NCI-H345 (cell line): ENCODE measurements around the gene PRKRIP1.
"Not testable (repeated sequence)": the region's sequence is repeated elsewhere in the genome, so short reads cannot be mapped to it uniquely, and the experiment has no call there.

ENCODE experiments used
- DNase-seq: peaks from one replicate; lab custom pipeline; 2025; lab: John Stamatoyannopoulos, UW

Gene PRKRIP1

GRCh38 chr7:102404005-102404861 lies 8.1 kb downstream of the PRKRIP1 start:
- peak; percentile 19 for DNase-seq

GRCh38 chr7:102404862-102405188 lies 8.7 kb downstream of the PRKRIP1 start:
- DNase-seq, result not testable (repeated sequence)

GRCh38 chr7:102407910-102408309 lies 11.7 kb downstream of the PRKRIP1 start:
- DNase-seq, result no peak

DNA sequence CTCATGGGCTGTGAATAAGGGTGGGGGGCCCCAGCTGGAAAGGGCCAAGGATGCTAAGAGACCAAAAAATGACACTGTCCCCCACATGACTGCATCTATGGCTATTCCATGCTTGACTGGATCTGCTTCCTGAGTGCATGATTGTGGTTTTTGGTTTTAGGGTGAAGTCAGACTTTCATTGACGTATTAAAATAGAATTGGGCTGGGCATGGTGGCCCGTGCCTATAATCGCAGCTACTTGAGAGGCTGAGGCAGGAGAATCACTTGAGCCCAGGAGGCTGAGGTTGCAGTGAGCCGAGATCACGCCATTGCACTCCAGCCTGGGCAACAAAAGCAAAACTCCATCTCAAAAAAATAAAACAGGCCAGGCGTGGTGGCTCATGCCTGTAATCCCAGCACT lies 12.4 kb downstream of the PRKRIP1 start:
- DNase-seq, result not testable (repeated sequence)

DNA sequence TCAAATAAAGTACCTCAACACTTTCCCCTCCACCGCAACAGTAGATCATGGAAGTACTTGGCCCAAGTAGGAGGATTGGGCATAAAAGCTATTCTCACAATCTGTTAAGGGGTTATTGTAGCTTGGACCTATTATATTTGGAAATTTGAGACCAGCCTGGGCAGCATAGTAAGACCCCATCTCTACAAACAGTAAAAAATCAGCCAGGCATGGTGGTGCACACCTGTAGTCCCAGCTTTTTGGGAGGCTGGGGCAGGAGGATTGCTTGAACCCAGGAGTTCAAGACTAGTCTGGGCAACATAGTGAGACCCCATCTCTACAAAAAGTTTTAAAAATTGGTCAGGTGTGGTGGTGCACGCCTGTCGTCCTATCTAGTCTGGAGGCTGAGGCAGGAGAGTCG lies 13.2 kb downstream of the PRKRIP1 start:
- DNase-seq, result no peak

DNA sequence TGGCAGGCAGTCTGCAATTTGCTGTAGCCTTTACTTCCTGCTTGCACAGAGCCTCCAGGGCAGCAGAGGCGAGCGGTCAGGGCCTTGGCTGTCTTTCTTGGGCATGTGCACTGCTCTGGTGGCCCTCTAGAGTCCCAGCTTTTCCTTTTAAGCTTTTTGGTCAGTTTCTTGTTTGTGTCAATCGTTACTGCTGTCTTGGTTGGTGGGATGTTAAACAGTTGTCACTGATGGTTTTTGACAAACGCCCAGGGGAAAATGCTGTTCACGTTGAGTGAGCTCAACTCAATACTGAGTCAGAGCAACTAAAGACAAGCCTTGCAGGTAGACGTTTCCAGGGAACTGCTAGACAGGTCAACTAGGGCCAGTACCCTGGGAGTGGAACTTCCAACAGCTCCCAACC lies 14.0 kb downstream of the PRKRIP1 start:
- no peak for DNase-seq

DNA sequence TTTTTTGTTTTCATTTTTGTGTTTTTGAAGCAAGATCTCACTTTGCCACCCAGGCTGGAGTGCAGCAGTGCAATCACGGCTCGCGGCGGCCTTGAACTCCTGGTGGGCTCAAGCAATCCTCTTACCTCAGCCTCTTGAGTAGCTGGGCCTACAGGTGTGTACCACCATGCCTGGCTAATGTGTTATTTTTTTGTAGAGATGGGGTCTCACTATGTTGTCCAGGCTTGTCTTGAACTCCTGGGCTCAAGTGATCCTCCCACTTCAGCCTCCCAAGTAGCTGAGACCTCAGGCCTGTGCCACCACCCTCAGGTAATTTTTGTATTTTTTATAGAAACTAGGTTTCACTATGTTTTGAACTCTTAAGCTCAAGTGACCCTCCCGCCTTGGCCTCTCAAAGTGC lies 14.8 kb downstream of the PRKRIP1 start:
- DNase-seq, result no peak

- no peak for DNase-seq
These were observed 16.4 kb downstream of the PRKRIP1 start for GRCh38 chr7:102412548-102412947.

- DNase-seq, result no peak
These were observed 16.9 kb downstream of the PRKRIP1 start for GRCh38 chr7:102413091-102413490.

DNA sequence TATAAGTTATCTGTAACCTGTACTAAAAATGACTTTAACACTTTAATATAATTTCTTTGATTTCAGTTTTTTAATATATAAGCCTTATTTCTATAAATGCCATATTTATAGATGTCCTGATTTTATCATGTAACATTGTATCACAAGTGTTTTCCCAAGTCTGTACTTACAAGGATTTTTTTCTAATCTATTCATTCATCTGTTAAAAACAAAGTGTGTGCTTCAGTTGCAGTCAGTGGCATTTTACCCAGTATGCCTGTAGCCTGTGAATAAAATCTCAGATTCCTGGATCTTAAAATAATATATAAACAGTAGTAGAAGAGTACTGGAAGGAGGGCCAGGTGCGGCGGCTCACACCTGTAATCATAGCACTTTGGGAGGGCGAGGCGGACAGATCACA lies 17.4 kb downstream of the PRKRIP1 start:
- no peak for DNase-seq

DNA sequence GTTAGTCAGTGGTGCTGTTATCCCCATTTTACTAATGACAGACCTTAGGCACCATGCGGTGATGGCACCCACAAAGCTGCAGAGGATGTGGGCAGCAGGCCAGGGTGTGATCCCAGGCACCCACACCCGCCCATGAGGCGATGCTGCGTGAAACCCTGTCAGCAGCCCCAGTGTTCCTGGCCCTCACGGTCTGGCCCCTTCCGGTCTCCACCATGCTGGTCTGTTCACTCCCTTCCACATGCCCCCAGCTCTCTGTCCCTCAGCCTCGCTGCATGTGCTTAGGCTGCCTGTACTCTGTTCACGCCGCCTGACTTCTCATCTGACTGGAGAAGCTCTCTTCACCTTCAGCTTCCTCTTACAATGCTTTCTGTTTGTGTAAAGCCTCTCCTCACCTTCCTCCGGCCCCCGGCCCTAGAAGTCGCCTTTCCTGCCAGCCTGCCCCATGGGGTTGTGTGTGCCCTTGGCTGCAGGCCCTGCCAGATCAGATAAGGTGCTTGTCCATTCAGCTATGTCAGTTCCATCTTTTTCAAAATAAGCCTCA lies 19.6 kb downstream of the PRKRIP1 start:
- DNase-seq, result no peak

- DNase-seq, result no peak
These were observed 20.2 kb downstream of the PRKRIP1 start for GRCh38 chr7:102416406-102416805.

- DNase-seq, result no peak
These were observed 20.9 kb downstream of the PRKRIP1 start for GRCh38 chr7:102417105-102417504.

- no peak for DNase-seq
These were observed 22.4 kb downstream of the PRKRIP1 start for GRCh38 chr7:102418592-102418991.

- DNase-seq, result no peak
These were observed 25.6 kb downstream of the PRKRIP1 start for GRCh38 chr7:102421706-102422240.

GRCh38 chr7:102424129-102424551 lies 28.0 kb downstream of the PRKRIP1 start:
- no peak for DNase-seq

GRCh38 chr7:102424787-102425218 lies 28.6 kb downstream of the PRKRIP1 start:
- no peak for DNase-seq

DNA sequence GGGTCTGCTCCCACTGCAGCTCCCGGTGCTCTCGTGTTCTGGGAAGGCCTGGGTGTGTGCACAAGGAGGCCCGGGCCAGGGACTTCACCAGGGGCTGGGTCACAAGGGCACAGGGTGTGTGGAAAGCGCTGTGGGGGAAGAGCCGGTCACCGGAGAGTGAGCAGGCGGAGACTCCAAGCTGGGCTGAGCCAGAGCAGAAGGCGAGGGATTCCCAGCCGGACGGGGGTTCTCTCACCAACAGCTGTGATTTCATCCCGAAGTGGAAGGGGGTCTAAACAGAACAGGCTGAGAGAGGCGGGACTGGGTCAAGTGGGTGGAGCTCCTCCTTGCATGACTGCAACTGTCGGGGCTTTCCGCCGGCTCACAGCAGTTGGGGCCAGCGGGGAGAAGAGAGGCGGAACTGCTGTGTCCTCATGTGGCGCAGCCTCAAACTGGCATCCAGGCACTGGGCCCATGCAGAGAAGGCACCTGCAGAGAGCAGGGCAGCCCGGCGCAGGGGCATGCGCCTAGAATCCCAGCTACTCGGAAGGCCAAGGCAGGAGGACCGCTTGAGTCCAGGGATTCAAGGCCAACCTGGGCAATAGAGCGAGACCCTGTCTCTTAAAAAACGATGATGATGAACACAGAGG lies 29.6 kb downstream of the PRKRIP1 start:
- DNase-seq, result no peak

DNA sequence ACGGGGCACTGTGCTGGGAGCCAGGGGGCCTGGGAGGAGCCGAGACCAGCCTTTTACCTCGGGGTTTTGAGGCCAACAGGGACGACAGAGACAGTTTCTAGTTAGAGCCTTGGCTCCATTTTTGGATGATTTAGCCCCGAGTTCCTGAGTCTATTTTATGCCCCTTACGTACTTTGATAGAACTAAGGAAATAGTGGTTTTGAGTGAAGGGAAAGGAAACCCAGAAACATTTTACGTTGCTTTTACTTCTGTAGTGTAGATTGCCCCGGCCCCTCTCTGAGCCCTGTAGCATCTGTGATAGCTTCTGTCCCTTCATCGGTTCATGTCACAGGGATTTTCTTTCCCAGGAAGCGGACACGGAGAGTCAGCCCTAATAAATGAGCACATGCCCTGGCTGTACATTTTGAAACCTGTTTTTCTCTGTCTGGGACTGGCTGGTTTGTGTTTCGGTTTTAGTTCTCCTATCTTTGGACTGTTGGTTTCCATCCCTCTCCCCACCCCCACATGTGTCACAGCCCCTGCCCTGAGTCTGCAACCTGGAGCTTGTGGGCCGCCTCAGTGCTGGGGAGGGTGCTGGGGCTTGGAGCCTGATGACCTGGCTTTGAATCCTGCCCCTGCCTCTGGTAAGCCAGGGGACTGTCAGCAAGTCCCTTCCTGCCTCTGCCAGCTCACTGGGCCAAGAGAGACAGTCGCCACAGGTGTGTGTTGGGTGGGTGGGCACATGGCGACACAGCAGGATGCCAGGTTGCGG lies 30.3 kb downstream of the PRKRIP1 start:
- DNase-seq, result no peak

DNA sequence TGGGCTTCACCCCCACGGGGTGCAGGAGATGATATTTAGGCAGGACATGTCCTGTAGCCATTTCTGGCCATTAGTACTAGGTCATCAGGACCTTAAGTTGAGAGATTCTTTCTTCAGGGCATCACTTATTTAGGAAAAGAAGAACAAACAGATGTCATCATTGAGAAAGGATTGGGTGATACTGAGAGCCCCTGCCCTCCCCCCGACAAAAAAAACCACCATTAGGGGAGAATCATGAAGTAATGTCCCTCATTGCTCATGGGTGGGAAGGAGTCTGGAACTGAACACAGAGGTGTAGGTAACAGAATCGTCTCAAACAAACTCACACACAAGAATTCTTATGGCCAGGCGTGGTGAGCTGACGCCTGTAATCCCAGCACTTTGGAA lies 30.8 kb downstream of the PRKRIP1 start:
- no peak for DNase-seq

DNA sequence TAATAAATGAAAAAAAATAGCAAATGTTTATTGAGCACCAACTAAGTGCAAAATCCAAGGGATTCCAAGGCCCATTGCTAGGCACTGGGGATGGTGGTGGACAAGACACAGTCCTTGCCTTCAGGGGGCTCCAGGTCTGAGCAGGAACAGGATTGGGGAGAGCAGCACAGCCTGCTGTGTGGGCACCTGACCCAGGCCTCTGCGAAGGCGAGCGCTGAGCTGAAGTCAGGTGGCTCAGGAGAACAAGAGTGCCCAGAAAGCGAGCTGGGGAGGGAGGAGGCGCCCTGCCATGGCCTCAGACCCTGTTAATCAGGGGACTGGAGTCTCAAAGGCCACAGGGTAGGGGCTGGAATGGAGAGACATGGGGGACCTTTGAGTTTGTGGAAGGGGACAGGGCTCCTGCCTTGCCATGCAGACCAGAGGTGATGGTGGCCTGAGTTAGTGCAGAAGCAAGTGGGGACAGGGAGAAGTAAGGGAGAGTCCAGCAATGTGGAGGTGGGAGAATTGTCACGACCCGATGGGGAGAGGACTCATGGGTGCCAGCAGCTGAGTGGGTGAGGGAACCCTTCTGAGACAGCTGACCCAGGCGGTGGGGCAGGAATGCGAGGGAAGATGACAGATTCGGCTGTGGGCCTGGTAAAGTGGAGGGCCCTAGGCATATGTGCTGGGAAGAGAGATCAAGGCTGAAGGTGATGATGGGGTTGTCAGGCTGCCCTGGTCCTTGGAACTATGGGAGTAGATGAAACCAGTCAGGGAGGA lies 33.2 kb downstream of the PRKRIP1 start:
- no peak for DNase-seq
